Karpas-422 (cell line): ENCODE measurements around the gene C11orf87. TPM values are rescaled to one million over a fixed set of nuclear protein-coding genes. Genes with fewer than 3 reads are reported as not detected.

Experiments used
- DNase-seq: peaks from one replicate; pipeline ENCODE4 v3.0.0-alpha.2; 2015
- H2AFZ ChIP-seq: fragments of 200-600 bp; sonication (generic); 2 replicates; pipeline ENCODE4 v1.6.1; 2014; ENCODE audit warnings: antibody characterized with exemption, low read length, mixed read lengths
- H3K27ac ChIP-seq: fragments of 200-600 bp; sonication (generic); 2 replicates; pipeline ENCODE4 v1.5.1; 2014; ENCODE audit warnings: mild to moderate bottlenecking, low read length, moderate library complexity
- H3K27me3 ChIP-seq: fragments of 200-600 bp; sonication (generic); 2 replicates; pipeline ENCODE4 v1.6.1; 2014; ENCODE audit warnings: low read length, mixed read lengths
- H3K36me3 ChIP-seq: fragments of 200-600 bp; sonication (generic); 2 replicates; pipeline ENCODE4 v1.6.1; 2014; ENCODE audit warnings: low read length, mixed read lengths; ENCODE audit not compliant: insufficient read depth
- H3K4me1 ChIP-seq: fragments of 200-600 bp; sonication (generic); 2 replicates; pipeline ENCODE4 v1.6.1; 2014; ENCODE audit warnings: mild to moderate bottlenecking, low read length, mixed read lengths
- H3K4me2 ChIP-seq: fragments of 200-600 bp; sonication (generic); 2 replicates; pipeline ENCODE4 v1.6.1; 2014; ENCODE audit warnings: low read length, low read depth, mild to moderate bottlenecking; ENCODE audit not compliant: poor library complexity, severe bottlenecking
- H3K4me3 ChIP-seq: fragments of 200-600 bp; sonication (generic); 2 replicates; pipeline ENCODE4 v1.5.1; 2014; ENCODE audit warnings: mild to moderate bottlenecking, antibody characterized with exemption, low read length, mixed read lengths
- H3K79me2 ChIP-seq: fragments of 200-600 bp; sonication (generic); 2 replicates; pipeline ENCODE4 v1.6.1; 2014; ENCODE audit warnings: mild to moderate bottlenecking, low read length, mixed read lengths
- H3K9ac ChIP-seq: fragments of 200-600 bp; sonication (generic); 2 replicates; pipeline ENCODE4 v1.6.0; 2014; ENCODE audit warnings: low read length
- H3K9me2 ChIP-seq: fragments of 200-600 bp; sonication (generic), shearing (Covaris generic); replicated peaks from 2 replicates; pipeline ENCODE4 v1.6.0; 2014; ENCODE audit warnings: mild to moderate bottlenecking, low read length, moderate library complexity; ENCODE audit not compliant: insufficient read depth
- H3K9me3 ChIP-seq: fragments of 300-700, 200-600 bp; sonication (generic); 2 replicates; pipeline ENCODE4 v1.6.1; 2014; ENCODE audit warnings: low read length, mixed read lengths
- H4K20me1 ChIP-seq: fragments of 200-600 bp; sonication (generic); 2 replicates; pipeline ENCODE4 v1.6.1; 2014; ENCODE audit warnings: mild to moderate bottlenecking, antibody characterized with exemption, low read length, low read depth; ENCODE audit not compliant: insufficient read depth
- total RNA-seq: library from RNA; depleted of rRNA; stranded (reverse); fragments of >200 nt; shearing (Covaris generic); gene quantifications from 2 replicates; pipeline ENCODE4 v1.2.3, GENCODE V29; 2014; ENCODE audit warnings: low replicate concordance; rRNA removed

The C11orf87 gene
- not detected in 2 replicates for total RNA-seq

GRCh38 chr11:109421981-109422869 lies at the start of gene C11orf87:
TSS of gene C11orf87 (plus strand) at chr11:109422190. CDS start at chr11:109423634, 1,444 bp downstream.
- DNase-seq = no peak
- Histone ChIP-seq H3K4me1 (no peaks in the 10 kb centered on the region), H3K4me3 (no peak within 1 kb of the TSS), H4K20me1 (no peaks in the 10 kb centered on the region), H3K9ac (no peak within 1 kb of the TSS), H3K79me2 (no peaks in the 10 kb centered on the region), H3K9me2 (no peaks in the 10 kb centered on the region), H3K36me3 (no peaks in the 10 kb centered on the region), H3K4me2 (no peak within 1 kb of the TSS), H3K27ac (no peak within 1 kb of the TSS), H2AFZ (no peak within 1 kb of the TSS), H3K9me3 (no peaks in the 10 kb centered on the region; the same call in 1 of the 2 replicates), H3K27me3 (no peaks in the 10 kb centered on the region)

GRCh38 chr11:109374032-109374431 lies 48.0 kb upstream of the C11orf87 start:
- Histone ChIP-seq H3K36me3 (no peaks in the 10 kb centered on the region), H3K9ac (no peak overlapping the region), H3K79me2 (no peaks in the 10 kb centered on the region), H3K4me2 (no peak overlapping the region), H3K9me3 (no peaks in the 10 kb centered on the region), H3K9me2 (no peaks in the 10 kb centered on the region), H3K27me3 (no peaks in the 10 kb centered on the region), H3K4me3 (no peak overlapping the region), H4K20me1 (no peaks in the 10 kb centered on the region), H3K4me1 (no peaks in the 10 kb centered on the region), H2AFZ (no peak overlapping the region), H3K27ac (no peak overlapping the region)
- no peak for DNase-seq

GRCh38 chr11:109374441-109374840 lies 47.5 kb upstream of the C11orf87 start:
- H3K4me2 ChIP-seq = no peak overlapping the region
- no peaks in the 10 kb centered on the region for H4K20me1 ChIP-seq
- no peak overlapping the region for H2AFZ ChIP-seq
- no peaks in the 10 kb centered on the region for H3K4me1 ChIP-seq
- no peaks in the 10 kb centered on the region for H3K27me3 ChIP-seq
- H3K27ac ChIP-seq = no peak overlapping the region
- no peaks in the 10 kb centered on the region for H3K79me2 ChIP-seq
- no peak overlapping the region for H3K4me3 ChIP-seq
- H3K36me3 ChIP-seq = no peaks in the 10 kb centered on the region
- H3K9me3 ChIP-seq = no peaks in the 10 kb centered on the region
- no peak overlapping the region for H3K9ac ChIP-seq
- no peak for DNase-seq
- no peaks in the 10 kb centered on the region for H3K9me2 ChIP-seq

DNA sequence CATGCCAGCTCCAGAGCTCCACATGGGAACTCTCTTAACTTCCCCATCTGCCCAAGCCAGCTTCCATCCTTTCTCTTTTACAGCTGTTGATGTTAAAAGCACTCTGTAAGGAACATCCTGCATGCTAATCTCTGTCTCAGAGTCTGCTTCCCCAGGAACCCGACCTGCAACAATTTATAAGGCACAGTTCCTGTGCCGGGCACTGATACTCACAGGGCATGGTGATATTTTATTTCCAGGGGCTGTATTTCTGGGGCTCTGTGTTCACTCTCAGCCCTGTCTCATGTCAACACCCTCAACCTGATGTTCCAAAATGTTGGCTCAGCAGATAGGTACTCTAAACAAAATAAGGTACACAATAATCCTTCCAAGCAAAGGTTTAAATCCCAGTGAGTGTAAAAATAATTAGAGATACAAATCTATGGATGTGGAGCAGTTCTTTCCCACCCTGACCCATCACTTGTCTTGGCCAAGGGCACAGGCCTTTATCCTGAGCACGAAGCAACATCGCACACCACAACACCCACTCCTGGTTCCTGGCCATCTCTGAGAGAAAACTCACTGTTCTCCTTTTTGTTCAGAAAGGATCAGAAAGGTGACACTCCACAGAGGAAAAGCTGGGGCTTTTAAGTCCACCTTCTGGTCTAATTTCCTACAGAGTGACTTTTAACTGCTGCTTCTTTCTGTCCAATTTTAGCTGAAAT lies 44.8 kb upstream of the C11orf87 start:
- Histone ChIP-seq H3K9me3 (no peaks in the 10 kb centered on the region), H3K9ac (no peak overlapping the region), H2AFZ (no peak overlapping the region), H3K4me1 (no peaks in the 10 kb centered on the region), H3K4me3 (no peak overlapping the region), H3K9me2 (no peaks in the 10 kb centered on the region), H3K27ac (no peak overlapping the region), H3K4me2 (no peak overlapping the region), H3K36me3 (no peaks in the 10 kb centered on the region), H4K20me1 (no peaks in the 10 kb centered on the region), H3K27me3 (no peaks in the 10 kb centered on the region), H3K79me2 (no peaks in the 10 kb centered on the region)
- DNase-seq = no peak

DNA sequence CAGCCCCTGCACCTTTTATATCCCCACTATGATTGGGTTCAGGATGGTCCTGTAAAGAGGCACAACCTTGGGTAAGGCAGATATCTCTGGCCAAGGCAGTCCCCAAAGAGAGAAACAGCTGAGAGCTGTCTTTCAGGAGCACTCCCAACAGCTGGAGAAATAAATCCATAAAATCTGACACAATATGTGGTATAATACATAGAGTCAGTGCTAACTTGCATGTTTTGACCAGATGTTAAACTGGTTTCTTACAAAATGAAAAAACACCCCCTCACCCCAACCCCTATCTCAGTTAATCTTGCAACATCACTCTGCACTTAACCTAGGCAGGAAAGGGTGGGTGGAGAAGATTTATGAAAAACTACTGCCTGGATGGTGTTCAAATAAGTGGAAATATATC lies 44.0 kb upstream of the C11orf87 start:
- Histone ChIP-seq H3K79me2 (no peaks in the 10 kb centered on the region), H4K20me1 (no peaks in the 10 kb centered on the region), H3K4me1 (no peaks in the 10 kb centered on the region), H3K27ac (no peak overlapping the region), H3K27me3 (no peaks in the 10 kb centered on the region), H3K4me2 (no peak overlapping the region), H3K4me3 (no peak overlapping the region), H3K9me3 (no peaks in the 10 kb centered on the region), H3K36me3 (no peaks in the 10 kb centered on the region), H2AFZ (no peak overlapping the region), H3K9ac (no peak overlapping the region), H3K9me2 (no peaks in the 10 kb centered on the region)
- DNase-seq = no peak

- no peak overlapping the region for H3K27ac ChIP-seq
- no peak overlapping the region for H2AFZ ChIP-seq
- no peaks in the 10 kb centered on the region for H3K9me3 ChIP-seq
- no peak overlapping the region for H3K4me3 ChIP-seq
- H4K20me1 ChIP-seq = no peaks in the 10 kb centered on the region
- no peaks in the 10 kb centered on the region for H3K4me1 ChIP-seq
- H3K4me2 ChIP-seq = no peak overlapping the region
- H3K36me3 ChIP-seq = no peaks in the 10 kb centered on the region
- no peak for DNase-seq
- no peaks in the 10 kb centered on the region for H3K79me2 ChIP-seq
- no peak overlapping the region for H3K9ac ChIP-seq
- H3K9me2 ChIP-seq = no peaks in the 10 kb centered on the region
- H3K27me3 ChIP-seq = no peaks in the 10 kb centered on the region
Measured at GRCh38 chr11:109383306-109383705, 38.7 kb upstream of the C11orf87 start.

- Histone ChIP-seq H3K36me3 (no peaks in the 10 kb centered on the region), H3K9me3 (no peaks in the 10 kb centered on the region), H3K27ac (no peak overlapping the region), H3K79me2 (no peaks in the 10 kb centered on the region), H3K4me2 (no peak overlapping the region), H3K27me3 (no peaks in the 10 kb centered on the region), H3K9ac (no peak overlapping the region), H3K9me2 (no peaks in the 10 kb centered on the region), H2AFZ (no peak overlapping the region), H3K4me1 (peaks cover 11% of the 10 kb centered on the region), H4K20me1 (no peaks in the 10 kb centered on the region), H3K4me3 (no peak overlapping the region)
- no peak for DNase-seq
Measured at GRCh38 chr11:109384873-109385272, 37.1 kb upstream of the C11orf87 start.

- no peaks in the 10 kb centered on the region for H3K27me3 ChIP-seq
- no peak for DNase-seq
- peaks cover 23% of the 10 kb centered on the region for H3K4me1 ChIP-seq
- no peak overlapping the region for H3K4me3 ChIP-seq
- no peaks in the 10 kb centered on the region for H3K9me2 ChIP-seq
- no peaks in the 10 kb centered on the region for H3K79me2 ChIP-seq
- no peak overlapping the region for H3K9ac ChIP-seq
- H3K4me2 ChIP-seq = no peak overlapping the region
- H3K36me3 ChIP-seq = no peaks in the 10 kb centered on the region
- no peak overlapping the region for H3K27ac ChIP-seq
- H4K20me1 ChIP-seq = no peaks in the 10 kb centered on the region
- H2AFZ ChIP-seq = no peak overlapping the region
- H3K9me3 ChIP-seq = no peaks in the 10 kb centered on the region
Measured at GRCh38 chr11:109388982-109389381, 33.0 kb upstream of the C11orf87 start.
